Subcutaneous adipose tissue (tissue), 4 donors: ENCODE data around the gene PYROXD2. TPM values are rescaled to one million over a fixed set of nuclear protein-coding genes. Genes with fewer than 3 reads are reported as not detected.

Source experiments
- total RNA-seq, 4 donors: library from RNA; depleted of rRNA; stranded (reverse); fragments of >200 nt; gene quantifications; one replicate each; pipeline ENCODE4 v1.1.0, GENCODE V29; 2016
- TF ChIP-seq, protein P1 (sequence below): fragments of 450-650 bp; IDR thresholded peaks from one replicate; pipeline ENCODE4 v1.5.1; 2016; ENCODE audit warnings: low read depth, mild to moderate bottlenecking, control low read depth, antibody characterized with exemption, moderate library complexity

Gene PYROXD2
- total RNA-seq, 4 donors from 2014 or later: 11.2 to 23.6 (median 16.0) TPM

DNA sequence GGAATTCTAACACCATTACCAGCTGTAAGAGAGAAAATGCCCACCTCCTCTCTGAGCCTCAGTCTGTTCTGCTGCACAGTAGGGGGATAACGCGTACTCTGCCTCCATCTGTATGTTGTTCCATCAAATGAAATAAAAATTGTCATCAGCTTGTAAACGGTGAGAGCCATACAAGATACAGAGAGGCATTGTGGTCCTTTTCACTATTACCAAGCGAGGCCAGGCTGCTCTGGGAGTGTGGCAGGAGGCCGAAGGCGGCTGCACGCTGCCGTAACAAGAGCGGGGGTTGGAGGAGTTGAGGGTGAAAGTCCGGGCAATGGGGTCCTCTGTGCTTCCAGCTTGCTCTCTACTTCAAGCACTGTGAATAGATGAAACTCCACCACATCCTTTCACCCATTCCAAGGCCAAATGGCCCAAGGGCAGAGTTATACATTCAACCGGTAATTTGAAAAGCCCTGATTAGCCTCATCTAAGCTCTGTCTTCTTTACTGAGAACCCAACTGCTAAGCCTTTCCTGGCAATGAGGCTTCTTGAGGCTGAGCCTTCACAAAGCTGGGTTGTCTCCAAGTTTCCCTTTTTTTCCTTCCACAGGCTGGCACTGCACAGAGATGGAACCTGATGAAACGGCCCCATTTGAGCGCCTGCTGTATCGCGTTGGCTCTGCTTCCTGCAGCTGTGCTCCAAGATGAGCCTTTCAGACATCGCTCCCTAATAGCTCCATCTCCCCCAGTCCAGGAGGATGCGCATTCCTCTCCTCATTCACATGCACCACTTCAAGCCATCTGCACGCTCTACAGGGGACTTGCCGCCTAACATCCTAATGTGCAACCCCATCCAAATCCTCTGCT lies 47.2 kb downstream of the PYROXD2 start:
- TF ChIP-seq, protein P1, sequence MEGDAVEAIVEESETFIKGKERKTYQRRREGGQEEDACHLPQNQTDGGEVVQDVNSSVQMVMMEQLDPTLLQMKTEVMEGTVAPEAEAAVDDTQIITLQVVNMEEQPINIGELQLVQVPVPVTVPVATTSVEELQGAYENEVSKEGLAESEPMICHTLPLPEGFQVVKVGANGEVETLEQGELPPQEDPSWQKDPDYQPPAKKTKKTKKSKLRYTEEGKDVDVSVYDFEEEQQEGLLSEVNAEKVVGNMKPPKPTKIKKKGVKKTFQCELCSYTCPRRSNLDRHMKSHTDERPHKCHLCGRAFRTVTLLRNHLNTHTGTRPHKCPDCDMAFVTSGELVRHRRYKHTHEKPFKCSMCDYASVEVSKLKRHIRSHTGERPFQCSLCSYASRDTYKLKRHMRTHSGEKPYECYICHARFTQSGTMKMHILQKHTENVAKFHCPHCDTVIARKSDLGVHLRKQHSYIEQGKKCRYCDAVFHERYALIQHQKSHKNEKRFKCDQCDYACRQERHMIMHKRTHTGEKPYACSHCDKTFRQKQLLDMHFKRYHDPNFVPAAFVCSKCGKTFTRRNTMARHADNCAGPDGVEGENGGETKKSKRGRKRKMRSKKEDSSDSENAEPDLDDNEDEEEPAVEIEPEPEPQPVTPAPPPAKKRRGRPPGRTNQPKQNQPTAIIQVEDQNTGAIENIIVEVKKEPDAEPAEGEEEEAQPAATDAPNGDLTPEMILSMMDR: no peak

DNA sequence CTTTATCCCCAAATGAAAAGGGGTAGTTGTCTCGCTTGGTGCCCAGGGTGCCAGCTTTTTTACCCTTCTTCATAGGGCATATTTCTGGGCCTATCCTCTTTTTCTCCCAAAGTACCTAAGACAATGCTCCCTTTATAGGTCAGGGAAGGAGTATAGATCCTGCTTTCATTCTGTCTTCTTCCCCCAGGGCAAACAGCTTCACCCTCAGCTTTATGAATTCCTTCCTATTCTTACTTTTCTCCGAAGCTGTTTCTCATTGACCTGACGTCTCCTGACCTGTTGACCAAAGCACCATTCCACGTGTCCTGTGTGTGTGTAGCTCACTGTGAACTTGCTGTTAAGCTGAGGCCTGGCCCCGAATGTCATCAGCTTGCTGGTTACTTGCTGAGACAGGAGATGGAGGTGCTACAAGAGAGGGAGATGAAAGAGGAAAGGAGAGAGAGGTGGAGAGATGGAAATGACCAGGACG lies 48.9 kb downstream of the PYROXD2 start:
- TF ChIP-seq, protein P1: no peak

DNA sequence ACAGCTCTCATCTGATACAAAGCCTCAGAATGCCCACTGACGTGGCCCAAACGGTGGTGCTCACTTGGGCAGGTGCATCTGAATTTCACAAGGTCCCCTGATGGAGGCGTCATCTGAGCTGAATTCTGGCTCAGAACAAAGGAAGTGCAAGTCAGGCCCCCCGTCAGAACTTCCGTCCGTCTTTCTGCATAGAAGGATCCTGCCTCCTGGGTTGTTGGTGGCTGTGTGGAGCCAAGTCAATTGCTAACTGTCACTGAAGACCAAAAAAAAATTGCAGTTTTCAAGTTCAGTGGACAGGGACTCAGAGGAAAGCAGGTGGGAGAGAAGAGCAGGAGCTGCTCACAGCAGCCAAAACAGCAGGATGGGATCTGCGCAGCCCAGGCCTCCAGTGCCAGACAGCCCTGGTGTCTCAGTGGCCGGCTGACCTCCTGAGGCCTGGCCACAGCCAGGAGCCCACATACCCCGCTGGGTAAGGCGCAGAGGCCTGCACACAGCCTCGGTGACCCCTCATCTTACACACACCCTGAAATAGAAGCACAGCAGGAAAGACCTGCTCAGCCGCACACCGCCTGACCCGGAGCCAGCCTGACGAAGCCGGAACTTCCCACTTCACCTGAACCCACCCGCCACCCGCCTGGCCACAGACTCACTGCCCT lies 49.4 kb downstream of the PYROXD2 start:
- TF ChIP-seq, protein P1: no peak

DNA sequence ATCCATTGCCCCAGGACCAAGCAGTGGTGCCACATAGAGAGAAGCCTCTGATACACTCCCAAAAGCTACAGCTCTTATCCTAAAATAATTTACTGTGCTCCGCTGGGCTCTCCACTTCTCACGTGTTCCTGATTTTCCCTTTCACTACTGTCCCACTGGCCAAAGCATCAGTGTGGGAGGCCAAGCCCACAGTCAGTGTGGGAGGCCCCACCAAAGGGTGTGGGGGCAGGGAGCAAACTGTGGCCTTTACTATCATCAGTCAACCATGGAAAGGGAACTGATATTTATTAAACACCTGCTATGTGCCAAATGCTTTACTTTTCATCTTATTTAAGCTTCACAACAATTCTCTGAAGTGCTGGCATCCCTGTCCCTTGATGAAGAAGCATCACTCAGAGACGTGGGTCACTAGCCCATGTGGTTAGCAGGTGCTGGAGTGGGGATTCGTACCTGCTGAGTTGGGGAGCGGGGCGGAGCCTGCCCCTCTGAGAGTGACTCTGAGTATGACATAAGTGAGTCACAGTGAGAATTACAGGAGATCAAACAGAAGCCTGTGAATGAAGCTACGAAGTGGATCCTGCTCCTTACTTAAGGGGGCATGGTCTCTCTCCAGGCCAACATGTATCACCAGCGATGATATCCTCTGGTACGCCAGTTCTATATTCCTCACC lies 50.4 kb downstream of the PYROXD2 start:
- TF ChIP-seq, protein P1: no peak

DNA sequence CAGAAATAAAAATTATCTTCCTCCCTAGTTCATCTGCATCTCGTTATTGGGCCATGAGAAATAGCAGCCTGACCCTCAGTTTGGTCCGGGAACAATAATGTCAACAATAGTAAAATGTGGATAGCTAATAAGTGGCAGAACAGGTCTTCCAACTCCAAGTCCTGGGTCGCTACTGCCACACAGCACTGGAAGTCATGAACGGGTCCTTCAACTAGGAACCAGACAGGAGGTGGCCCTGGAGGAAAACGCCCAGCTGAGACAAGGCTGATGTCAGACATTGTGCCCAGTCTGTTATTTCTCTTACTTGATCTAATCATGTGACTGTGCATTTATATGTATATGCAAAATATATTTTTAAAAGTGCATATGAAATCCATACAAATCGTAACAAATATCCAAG lies 51.8 kb downstream of the PYROXD2 start:
- TF ChIP-seq, protein P1: no peak

DNA sequence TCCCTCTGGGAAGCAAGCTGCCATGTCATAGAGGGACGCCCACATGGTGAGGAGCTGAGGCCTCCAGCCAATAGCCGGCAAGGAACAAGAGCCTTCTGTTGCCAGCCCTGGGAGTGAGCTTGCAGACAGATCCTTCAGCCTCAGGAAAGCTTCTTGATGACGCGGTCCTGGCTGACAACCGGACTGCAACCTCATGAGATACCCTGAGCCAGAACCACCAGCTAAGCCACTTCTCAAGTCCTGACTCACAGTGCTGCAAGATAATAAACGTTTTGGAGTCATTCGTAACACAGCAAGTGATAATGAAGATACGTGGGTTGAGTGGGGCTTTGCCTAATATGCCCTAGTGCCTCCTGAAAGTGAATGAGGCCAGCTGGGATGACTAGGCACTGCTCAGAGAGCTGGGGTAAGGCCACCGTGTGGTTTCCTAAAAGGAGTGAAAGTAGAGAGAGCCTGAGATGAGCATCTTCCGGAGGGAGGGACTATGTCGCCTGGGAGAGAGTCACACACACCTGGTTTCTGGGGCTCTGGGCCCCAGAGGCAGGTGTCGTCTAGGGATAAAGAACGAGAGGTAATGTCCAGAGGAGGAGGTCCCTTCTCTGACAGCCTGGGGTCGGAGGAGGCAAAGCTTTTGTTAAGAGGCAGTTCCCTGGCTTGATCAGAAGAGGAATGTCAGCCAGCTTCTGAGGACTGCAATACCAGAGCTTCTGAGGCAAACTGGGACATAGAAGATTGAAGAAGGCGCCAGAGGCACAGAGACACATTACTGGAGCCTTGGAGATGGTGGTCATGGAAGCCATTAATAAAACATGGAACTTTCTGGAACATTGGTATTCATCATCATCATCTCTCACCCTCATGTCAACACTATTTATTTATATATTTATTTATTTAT lies 53.6 kb downstream of the PYROXD2 start:
- TF ChIP-seq, protein P1: no peak
